K562 (cell line): ENCODE data around the gene ZSCAN22. TPM values are rescaled to one million over a fixed set of nuclear protein-coding genes. Genes with fewer than 3 reads are reported as not detected.

Experiments used
- CREB5 ChIP-seq: fragments of 250-450 bp; sonication (Bioruptor Pico); IDR thresholded peaks from 2 replicates; pipeline ENCODE4 v1.5.0; 2020; ENCODE audit warnings: mild to moderate bottlenecking
- E2F6 ChIP-seq, 2 experiments: IDR thresholded peaks; 2 replicates each; pipeline ENCODE4 v1.6.1; 2011; ENCODE audit warnings: borderline replicate concordance in 1 of 2, control low read depth in 1 of 2, low read depth in 1 of 2, low read length in 1 of 2, mild to moderate bottlenecking in 1 of 2, mixed read lengths in 1 of 2, moderate library complexity in 1 of 2; ENCODE audit not compliant: insufficient read depth in 1 of 2, insufficient read length in 1 of 2, poor library complexity in 1 of 2, severe bottlenecking in 1 of 2; ENCODE audit errors: extremely low read depth in 1 of 2
- FOXP4 ChIP-seq: sonication (generic); formaldehyde crosslinking; IDR thresholded peaks from 2 replicates; pipeline ENCODE4 v1.8.0; 2022; ENCODE audit warnings: mild to moderate bottlenecking, missing genetic modification reagents, borderline replicate concordance
- HBP1 ChIP-seq: fragments of 450-650 bp; formaldehyde crosslinking; IDR thresholded peaks from 2 replicates; pipeline ENCODE4 v1.4.0; 2022; ENCODE audit warnings: missing genetic modification characterization
- MLX ChIP-seq, 2 experiments: fragments of 450-650 bp in 1 of 2; sonication (generic) in 1 of 2; formaldehyde crosslinking; conservative IDR thresholded peaks; 2 replicates each; pipeline versions ENCODE4 v1.4.0 to v1.8.1; 2020 to 2022; ENCODE audit warnings: mild to moderate bottlenecking in 1 of 2, missing genetic modification reagents in 1 of 2
- NBN ChIP-seq: fragments of 450-650 bp; IDR thresholded peaks from 2 replicates; pipeline ENCODE4 v1.6.1; 2016; ENCODE audit warnings: low read depth, mild to moderate bottlenecking
- NR1H2 ChIP-seq: sonication (generic); formaldehyde crosslinking; IDR thresholded peaks from 2 replicates; pipeline ENCODE4 v1.4.0; 2020; ENCODE audit warnings: mild to moderate bottlenecking, missing genetic modification reagents
- NR2C1 ChIP-seq, 2 experiments: fragments of 450-650 bp; IDR thresholded peaks; 2 replicates each; pipeline ENCODE4 v1.6.1; 2017; ENCODE audit warnings: mild to moderate bottlenecking in 2 of 2, antibody characterized with exemption in 1 of 2, inconsistent platforms in 1 of 2, missing compliant biosample characterization in 1 of 2, missing genetic modification characterization in 1 of 2
- NR2C2 ChIP-seq, 2 experiments: fragments of 200-800 bp in 1 of 2; sonication (Bioruptor generic) in 1 of 2; sonication (generic) in 1 of 2; formaldehyde crosslinking in 1 of 2; IDR thresholded peaks; 2 replicates each; pipeline versions ENCODE4 v1.6.1 to v1.8.0; 2016 to 2022; ENCODE audit warnings: mild to moderate bottlenecking in 1 of 2, missing compliant biosample characterization in 1 of 2, missing genetic modification characterization in 1 of 2, missing genetic modification reagents in 1 of 2
- RAD21 ChIP-seq, 2 experiments: fragments of 250-450 bp in 1 of 2; fragments of 450-650 bp in 1 of 2; sonication (Bioruptor Pico) in 1 of 2; formaldehyde crosslinking in 1 of 2; IDR thresholded peaks in 1 of 2; conservative IDR thresholded peaks in 1 of 2; 2 replicates each; pipeline versions ENCODE4 v1.4.0 to v1.8.0; 2020 to 2022; ENCODE audit warnings: mild to moderate bottlenecking in 2 of 2, moderate library complexity in 1 of 2
- RNF2 ChIP-seq: sonication (generic); IDR thresholded peaks from 2 replicates; pipeline ENCODE4 v1.6.1; 2016
- SNIP1 ChIP-seq: fragments of 450-650 bp; IDR thresholded peaks from 2 replicates; pipeline ENCODE4 v1.7.1; 2017; ENCODE audit warnings: low read depth, mild to moderate bottlenecking
- TAL1 ChIP-seq: fragments of 450-650 bp; IDR thresholded peaks from 2 replicates; pipeline ENCODE4 v1.6.1; 2016; ENCODE audit warnings: mild to moderate bottlenecking
- USF1 ChIP-seq: sonication (generic); formaldehyde crosslinking; IDR thresholded peaks from 2 replicates; pipeline ENCODE4 v1.9.0; 2022; ENCODE audit warnings: mild to moderate bottlenecking, missing genetic modification reagents
- ZNF184 ChIP-seq: sonication (generic); formaldehyde crosslinking; IDR thresholded peaks from 2 replicates; pipeline ENCODE4 v1.5.0; 2020; ENCODE audit warnings: missing genetic modification reagents
- ZNF316 ChIP-seq: fragments of 450-650 bp; IDR thresholded peaks from 2 replicates; pipeline ENCODE4 v1.6.1; 2016
- ZNF408 ChIP-seq: fragments of 250-450 bp; sonication (Bioruptor Pico); IDR thresholded peaks from 2 replicates; pipeline ENCODE4 v1.4.0; 2020; ENCODE audit warnings: low read depth, mild to moderate bottlenecking, moderate library complexity
- ZNF79 ChIP-seq: fragments of 250-450 bp; sonication (Bioruptor Pico); IDR thresholded peaks from 2 replicates; pipeline ENCODE4 v1.4.0; 2020; ENCODE audit warnings: low read depth, mild to moderate bottlenecking, moderate library complexity
- polyA plus RNA-seq, 8 experiments: library from polyadenylated mRNA; depleted of rRNA in 4 of 8; stranded (reverse) in 5 of 8; unstranded in 3 of 8; fragments of >200 nt; fragmentation: Nextera tagmentation in 2 of 8; fragmentation: Illumina TruSeq in 1 of 8; extraction: Ambion mirVana in 2 of 8; extraction: Trizol in 1 of 8; gene quantifications; 2 replicates each; pipeline versions ENCODE4 v1.2.1 to v1.2.3, GENCODE V29; 2011 to 2014; ENCODE audit warnings: inconsistent platforms in 1 of 8, missing spikeins in 1 of 8
- total RNA-seq, 7 experiments: library from RNA; depleted of rRNA in 6 of 7; stranded (reverse); fragments of >200 nt in 6 of 7; fragmentation: Illumina TruSeq in 2 of 7; extraction: Trizol in 2 of 7; gene quantifications; 2 replicates each; pipeline versions ENCODE4 v1.2.1 to v1.2.3, GENCODE V29; 2011 to 2021; ENCODE audit warnings: low replicate concordance in 1 of 7

The ZSCAN22 gene
- total and polyA plus RNA-seq, 9 of the 15 experiments (the other 6 are each of a cell fraction or from before 2014, with no cell fraction given): 0.98 to 5.3 (median 3.0) TPM

- TF ChIP-seq ZNF408 (CRISPR knock-in tag) (no peak), NR2C1 (IDR thresholded peaks at IDR 0.05) (peak; percentile 75), NR2C1 (tag; IDR thresholded peaks at IDR 0.05) (peak; percentile 70), CREB5 (CRISPR knock-in tag) (no peak), ZNF184 (no peak), RAD21 (CRISPR knock-in tag; conservative IDR thresholded peaks at IDR 0.05 in 1 of 2, IDR thresholded peaks at IDR 0.05 in 1 of 2) (0 out of 4 replicates have a peak, but pooled peaks of 1 of the 2 experiments have one; percentile 10), NBN (0 out of 2 replicates have a peak, but pooled peaks have one; percentile 18), TAL1 (peak; percentile 39), ZNF79 (CRISPR knock-in tag) (no peak), SNIP1 (no peak), RNF2 (peak; percentile 67), E2F6 (IDR thresholded peaks at IDR 0.05; ENCODE audit: borderline replicate concordance in 1 of 2, extremely low read depth in 1 of 2, insufficient read depth in 1 of 2, insufficient read length in 1 of 2, low read depth in 1 of 2, low read length in 1 of 2, poor library complexity in 1 of 2, severe bottlenecking in 1 of 2) (peak in 1 of 2 experiments; percentile 9), MLX (CRISPR knock-in tag; conservative IDR thresholded peaks at IDR 0.05) (no peak), NR2C2 (CRISPR knock-in tag; IDR thresholded peaks at IDR 0.05) (peak; percentile 82), NR2C2 (tag; IDR thresholded peaks at IDR 0.05) (peak; percentile 94), NR1H2 (CRISPR knock-in tag) (no peak), ZNF316 (peak; percentile 44), USF1 (CRISPR knock-in tag) (peak; percentile 53), HBP1 (CRISPR knock-in tag) (peak; percentile 88), FOXP4 (CRISPR knock-in tag) (no peak)
These were observed 21.5 kb upstream of the ZSCAN22 start, which contains the start of gene ERVK3-1 (continued) for GRCh38 chr19:58305065-58305931.
